GM12865 (cell line): ENCODE results near the gene JMJD1C.
"Not testable (repeated sequence)": the region's sequence is repeated elsewhere in the genome, so short reads cannot be mapped to it uniquely, and the experiment has no call there.

Experiments
- DNase-seq: peaks from one replicate; pipeline ENCODE4 v3.0.0; 2010; ENCODE audit warnings: low read depth
- H3K4me3 ChIP-seq: 2 replicates; pipeline ENCODE4 v1.5.1; 2011; ENCODE audit warnings: mild to moderate bottlenecking, low read depth, low read length, control low read depth
- TF ChIP-seq, protein P1 (sequence below): IDR thresholded peaks from 2 replicates; pipeline ENCODE4 v1.5.1; 2011; ENCODE audit warnings: low read length, control low read depth, low read depth, inconsistent platforms; ENCODE audit not compliant: insufficient read depth; ENCODE audit errors: missing control alignments

Gene JMJD1C

DNA sequence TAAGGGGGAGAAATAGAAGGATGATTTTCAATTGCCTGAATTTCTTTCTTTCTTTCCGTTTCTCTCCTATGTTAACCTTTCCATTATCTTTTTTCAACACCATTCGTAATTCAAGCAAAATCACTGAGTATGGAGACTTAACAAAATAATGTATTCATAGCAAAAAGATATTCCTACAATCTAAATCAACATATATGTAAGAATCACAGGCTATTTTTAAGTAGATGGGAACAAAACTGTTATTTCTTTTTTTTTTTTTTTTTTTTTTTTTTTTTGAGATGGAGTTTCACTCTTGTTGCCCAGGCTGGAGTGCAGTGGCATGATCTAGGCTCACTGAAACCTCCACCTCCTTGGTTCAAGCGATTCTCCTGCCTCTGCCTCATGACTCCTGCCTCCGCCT lies 27.2 kb upstream of the JMJD1C start:
- TF ChIP-seq, protein P1, sequence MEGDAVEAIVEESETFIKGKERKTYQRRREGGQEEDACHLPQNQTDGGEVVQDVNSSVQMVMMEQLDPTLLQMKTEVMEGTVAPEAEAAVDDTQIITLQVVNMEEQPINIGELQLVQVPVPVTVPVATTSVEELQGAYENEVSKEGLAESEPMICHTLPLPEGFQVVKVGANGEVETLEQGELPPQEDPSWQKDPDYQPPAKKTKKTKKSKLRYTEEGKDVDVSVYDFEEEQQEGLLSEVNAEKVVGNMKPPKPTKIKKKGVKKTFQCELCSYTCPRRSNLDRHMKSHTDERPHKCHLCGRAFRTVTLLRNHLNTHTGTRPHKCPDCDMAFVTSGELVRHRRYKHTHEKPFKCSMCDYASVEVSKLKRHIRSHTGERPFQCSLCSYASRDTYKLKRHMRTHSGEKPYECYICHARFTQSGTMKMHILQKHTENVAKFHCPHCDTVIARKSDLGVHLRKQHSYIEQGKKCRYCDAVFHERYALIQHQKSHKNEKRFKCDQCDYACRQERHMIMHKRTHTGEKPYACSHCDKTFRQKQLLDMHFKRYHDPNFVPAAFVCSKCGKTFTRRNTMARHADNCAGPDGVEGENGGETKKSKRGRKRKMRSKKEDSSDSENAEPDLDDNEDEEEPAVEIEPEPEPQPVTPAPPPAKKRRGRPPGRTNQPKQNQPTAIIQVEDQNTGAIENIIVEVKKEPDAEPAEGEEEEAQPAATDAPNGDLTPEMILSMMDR: no peak
- H3K4me3 ChIP-seq: no peak overlapping the region
- no peak for DNase-seq

DNA sequence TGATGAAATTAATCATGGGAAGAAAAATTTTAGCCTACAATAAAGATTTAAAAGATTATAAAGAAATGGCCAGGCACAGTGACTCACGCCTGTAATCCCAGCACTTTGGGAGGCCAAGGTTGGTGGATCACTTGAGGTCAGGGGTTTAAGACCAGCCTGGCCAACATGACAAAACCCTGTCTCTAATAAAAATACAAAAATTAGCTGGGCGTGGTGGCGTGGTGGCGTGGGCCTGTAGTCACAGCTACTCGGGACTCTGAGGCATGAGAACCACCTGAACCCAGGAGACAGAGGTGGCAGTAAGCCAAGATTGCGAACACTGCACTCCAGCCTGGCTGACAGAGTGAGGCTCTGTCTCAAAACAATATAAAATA lies 26.5 kb upstream of the JMJD1C start:
- not testable (repeated sequence) for H3K4me3 ChIP-seq, DNase-seq

DNA sequence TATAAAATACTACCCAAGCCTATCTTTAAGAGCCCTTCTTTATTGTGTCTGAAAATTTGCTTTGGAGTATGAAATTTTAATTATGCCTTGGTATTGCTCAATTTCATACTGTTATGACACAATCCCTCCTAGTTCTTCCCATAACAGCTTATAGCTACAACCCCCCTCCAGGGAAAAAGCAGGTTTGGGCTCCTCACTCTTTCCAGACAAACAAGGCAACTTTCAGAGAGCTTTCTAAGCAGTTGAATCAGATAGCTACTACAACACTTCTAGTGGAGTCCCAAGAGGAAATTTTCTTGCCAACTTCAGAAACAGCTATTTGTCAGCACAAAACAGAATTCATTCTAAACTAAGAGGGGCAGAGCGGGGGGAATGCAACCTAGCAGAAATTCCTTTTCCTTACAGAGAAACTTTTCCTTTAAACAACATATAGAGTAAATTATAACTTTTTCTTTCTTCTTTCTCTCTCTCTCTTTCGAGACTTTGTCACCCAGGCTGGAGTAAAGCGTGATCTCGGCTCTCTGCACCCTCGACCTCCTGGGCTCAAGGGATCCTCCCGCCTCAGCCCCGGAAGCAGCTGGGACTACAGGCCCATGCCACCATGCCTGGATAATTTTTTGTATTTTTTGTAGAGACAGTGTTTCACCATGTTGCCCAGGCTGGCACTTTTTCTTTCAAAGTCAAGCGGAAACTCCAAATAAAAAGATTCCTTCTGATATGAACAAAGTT lies 26.0 kb upstream of the JMJD1C start:
- H3K4me3 ChIP-seq: no peak overlapping the region
- DNase-seq: no peak
- TF ChIP-seq, protein P1: no peak

DNA sequence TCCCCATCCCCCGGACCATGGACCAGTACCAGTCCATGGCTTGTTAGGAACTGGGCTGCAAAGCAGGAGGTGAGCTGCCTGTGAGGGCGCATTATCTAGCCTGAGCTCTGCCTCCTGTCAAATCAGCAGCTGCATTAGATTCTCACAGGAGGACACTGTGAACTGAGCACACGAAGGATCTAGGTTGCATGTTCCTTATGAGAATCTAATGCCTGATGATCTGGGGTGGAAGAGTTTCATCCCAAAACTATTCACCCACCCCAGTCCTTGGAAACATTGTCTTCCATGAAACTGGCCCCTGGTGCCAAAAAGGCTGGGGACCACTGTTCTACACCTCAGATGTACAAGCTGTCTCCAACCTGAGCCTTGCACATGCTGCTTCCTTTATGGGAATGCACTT lies 24.1 kb upstream of the JMJD1C start:
- DNase-seq: no peak
- no peak overlapping the region for H3K4me3 ChIP-seq
- TF ChIP-seq, protein P1: no peak

DNA sequence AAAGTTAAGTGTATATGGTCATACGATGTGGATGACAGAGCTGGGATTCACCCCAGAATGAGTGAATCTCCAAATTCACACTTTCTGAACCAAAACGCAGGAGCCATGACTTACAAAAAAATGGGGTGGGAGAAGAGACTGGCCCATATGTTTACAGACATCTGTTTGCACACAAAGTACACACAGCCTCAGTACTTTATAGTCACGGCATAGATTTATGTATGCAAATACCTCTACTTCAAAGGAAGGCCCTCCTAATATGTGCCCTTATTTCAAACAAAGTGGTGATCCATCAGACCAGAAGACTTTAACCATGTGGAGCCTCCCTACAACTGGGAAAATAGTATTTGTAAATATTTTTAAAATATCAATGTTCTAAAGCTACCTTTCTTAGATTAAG lies 22.2 kb upstream of the JMJD1C start:
- no peak for DNase-seq
- TF ChIP-seq, protein P1: no peak
- H3K4me3 ChIP-seq: no peak overlapping the region

DNA sequence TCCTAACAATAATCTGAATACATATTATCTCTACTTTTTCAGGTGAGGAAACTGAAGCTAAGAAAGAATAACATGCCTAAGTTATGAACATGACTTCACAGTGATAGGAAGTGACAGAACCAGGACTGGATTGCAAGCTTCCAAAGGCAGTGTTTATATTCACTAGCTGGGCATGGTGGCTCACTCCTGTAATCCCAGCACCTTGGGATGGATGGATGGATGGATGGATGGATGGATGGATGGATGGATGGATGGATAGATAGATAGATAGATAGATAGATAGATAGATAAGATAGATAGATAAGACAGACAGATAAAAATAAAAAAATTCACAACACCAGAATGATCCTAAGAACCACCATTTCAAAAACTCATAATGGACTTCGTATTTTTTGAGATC lies 18.2 kb upstream of the JMJD1C start:
- H3K4me3 ChIP-seq: no peak overlapping the region
- no peak for DNase-seq
- TF ChIP-seq, protein P1: no peak

DNA sequence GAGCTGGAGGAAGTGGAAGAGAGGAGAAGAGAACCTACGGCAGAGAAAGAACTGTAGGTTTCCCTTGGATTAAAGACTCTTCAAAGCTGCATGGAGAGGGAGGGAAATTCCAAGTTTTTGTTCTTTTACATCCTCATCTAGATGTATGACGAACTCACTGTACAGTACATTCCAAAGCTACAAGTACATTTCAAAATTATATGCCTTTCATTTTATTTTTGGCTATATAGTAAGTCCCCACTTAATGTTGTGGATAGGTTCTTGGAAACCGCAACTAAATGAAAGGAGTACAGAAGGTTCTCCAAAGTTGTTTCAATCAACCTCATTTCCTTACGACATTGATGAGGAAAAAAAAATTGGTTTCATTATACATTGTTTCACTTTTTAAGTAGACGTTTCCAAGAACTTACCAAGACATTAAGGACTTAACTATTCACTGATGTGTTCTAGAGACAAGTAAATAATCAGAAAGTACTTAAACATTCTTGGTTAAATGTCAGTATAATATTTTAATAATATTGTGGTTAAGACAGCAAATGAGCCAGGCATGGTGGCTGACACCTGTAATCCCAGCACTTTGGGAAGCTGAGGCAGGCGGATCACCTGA lies 16.1 kb upstream of the JMJD1C start:
- TF ChIP-seq, protein P1: no peak
- no peak for DNase-seq

More for the DNA sequence above, 16.1 kb upstream of the JMJD1C start:
- no peak overlapping the region for H3K4me3 ChIP-seq
